Stimulated activated CD4-positive, alpha-beta T cell treated with anti-CD3 and anti-CD28 coated beads, TNF-alpha, amount 100 ng/mL, for 4 hours (primary cell): ENCODE results near the gene RGR.
A peak's percentile ranks its signal among the peaks of the same experiment; 100 is the strongest.

Experiments
- DNase-seq, 3 experiments: peaks; one replicate each; pipeline ENCODE4 v3.0.0-alpha.2; 2020; ENCODE audit warnings: low read depth in 3 of 3

Gene RGR

DNA sequence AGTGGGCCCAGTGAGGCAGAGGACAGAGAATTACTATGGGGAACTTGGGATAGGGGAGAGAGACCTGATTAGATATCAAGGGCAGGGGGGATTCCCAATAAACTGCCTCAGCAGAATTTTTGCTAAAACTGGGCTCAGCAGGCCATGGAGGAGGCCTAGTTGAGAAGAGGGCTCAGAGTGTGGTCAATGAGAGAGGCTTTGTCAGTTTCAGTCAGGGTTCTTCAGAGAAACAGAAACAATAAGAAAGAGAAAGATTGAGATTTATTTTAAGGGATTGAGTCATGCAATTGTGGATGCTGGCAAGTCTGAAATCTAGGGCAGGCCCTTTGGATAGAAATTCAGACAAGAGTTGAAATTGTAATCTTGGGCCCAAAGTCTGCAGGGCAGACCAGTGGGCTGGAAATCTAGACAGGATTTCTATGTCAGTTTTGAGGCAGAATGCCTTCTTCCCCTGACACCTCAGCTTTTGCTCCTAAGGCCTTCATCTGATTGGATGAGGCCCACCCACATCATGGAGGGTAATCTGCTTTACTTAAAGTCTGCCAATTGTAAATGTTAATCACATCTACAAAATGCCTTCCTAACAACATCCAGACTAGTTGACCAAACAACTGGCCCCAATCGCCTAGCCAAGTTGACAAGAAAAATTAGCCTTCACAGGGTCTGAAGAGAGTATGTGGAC, 50.1 kb downstream of the RGR start:
- no peak for DNase-seq

DNA sequence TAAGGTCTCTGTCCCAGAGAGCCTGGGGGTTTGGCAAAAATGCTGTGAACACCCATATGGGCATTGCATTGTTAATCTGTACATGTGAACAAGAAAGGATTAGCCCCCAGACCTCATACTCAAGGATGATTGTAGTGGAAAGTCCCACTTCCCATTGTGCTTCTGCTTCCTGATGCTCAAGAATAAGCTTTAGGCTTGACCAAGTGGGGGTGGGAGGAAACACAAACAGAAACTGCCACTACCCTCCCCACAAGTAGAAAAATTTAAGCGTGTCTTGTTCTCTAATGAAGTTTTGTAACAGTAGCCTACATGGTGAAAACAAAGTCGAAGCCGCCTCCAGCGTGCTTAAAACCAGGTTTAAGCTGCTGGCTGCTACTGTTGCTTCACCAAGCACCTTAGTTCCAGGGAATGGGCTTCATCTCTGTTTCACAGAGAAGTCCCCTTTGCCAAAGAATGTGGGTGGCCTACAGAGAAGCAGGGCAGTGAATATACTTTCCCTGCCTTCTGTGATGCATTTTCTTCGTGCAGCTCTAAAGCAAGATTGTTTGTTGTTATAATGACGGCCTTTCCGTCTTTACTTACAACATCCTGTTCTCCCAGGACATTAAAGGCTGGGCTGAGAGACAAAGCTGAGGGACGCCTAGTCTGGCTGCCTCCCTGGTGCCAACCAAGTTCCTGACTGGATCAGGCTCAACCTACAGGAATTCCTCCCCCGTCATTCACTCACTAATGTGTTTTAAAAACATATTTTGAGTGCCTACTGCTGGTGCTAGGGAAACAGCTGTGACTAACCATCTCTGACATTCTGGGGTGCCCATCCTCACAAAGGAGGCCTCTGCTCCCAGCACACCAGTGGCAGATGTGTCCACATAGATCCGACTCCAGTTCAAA, 51.5 kb downstream of the RGR start:
- no peak for DNase-seq

DNA sequence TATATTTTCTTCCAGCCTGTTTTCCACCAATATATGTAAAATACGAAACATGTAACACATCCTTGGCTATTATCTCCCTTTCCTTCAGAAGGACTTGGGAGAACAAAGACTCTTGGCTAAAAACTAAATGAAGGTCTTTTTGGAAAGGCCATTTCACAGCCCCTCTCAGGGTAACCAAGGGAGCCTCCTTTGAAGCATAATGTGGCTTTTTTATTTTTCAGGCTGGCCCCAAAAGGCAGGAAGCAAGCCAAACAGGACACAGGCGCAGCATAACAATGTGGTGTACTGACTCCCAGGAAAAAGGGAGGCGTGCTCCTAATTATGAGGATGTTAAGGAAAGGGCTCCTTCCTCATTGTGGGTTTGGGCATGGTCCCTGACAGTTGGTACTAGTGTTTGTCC, 53.2 kb downstream of the RGR start:
- no peak for DNase-seq

DNA sequence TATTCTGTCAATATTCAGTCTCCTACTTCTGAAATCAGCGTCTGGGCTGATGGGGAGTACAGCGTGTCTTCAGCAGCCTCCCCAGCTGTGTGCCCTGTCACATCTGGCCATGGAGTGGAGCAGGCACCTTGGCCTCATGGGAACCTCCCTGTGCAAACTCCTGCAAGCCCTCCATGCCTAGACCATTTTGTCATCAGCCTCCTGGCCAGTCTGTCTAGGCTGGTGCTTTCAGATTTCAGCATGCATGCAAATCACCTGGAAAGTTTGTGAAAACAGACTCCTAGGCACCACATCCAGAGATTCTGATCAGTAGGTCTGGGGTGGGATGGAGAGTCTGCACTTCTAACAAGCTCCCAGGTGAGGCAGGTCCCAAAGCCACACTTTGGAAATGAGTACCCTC, 57.4 kb downstream of the RGR start:
- DNase-seq, result no peak

DNA sequence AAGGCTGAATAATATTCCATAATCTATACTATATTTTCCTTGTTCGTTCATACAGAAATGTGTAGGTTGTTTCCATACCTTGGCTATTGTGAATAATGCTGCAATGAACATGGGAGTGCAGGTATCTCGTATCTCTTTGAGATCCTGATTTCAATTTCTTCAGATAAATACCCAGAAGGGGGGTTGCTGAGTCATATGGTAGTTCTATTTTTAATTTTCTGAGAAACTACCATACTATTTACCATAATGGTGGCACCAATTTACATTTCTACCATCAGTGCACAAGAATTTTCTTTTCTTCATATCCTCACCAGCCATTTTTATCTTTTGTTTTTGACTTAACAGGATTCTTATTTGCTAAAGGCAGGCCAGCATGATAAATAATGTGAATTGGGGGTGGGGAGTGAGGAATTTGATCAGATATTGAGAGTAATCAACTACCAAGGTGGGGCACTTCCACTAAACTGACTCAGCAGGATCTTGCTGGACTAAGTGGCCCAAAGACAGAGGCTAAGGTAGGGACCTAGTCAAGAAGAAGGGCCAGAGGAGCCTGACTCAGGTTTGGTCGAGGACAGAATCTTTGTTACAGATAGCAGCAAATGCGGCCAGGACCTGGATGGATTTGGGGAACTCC, 62.0 kb downstream of the RGR start:
- no peak for DNase-seq

DNA sequence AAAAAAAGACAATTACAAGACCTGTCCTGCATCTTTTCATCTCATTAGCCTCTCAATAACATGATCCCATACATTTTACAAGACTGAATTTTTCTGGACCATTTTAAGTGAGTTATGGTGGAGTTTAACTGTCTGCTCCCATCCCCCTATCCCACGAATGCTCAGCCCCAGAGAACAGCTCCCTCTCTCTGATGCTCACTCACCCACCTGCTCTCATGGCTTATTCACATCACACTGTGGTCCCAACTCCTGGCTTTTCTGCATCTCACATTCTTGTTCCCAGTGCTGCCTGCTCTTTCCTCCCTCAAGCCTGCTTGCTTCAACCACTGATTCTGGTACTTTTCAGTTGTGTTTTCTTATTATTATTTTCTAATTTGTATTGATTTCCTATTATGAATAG, 63.2 kb downstream of the RGR start:
- no peak for DNase-seq

DNA sequence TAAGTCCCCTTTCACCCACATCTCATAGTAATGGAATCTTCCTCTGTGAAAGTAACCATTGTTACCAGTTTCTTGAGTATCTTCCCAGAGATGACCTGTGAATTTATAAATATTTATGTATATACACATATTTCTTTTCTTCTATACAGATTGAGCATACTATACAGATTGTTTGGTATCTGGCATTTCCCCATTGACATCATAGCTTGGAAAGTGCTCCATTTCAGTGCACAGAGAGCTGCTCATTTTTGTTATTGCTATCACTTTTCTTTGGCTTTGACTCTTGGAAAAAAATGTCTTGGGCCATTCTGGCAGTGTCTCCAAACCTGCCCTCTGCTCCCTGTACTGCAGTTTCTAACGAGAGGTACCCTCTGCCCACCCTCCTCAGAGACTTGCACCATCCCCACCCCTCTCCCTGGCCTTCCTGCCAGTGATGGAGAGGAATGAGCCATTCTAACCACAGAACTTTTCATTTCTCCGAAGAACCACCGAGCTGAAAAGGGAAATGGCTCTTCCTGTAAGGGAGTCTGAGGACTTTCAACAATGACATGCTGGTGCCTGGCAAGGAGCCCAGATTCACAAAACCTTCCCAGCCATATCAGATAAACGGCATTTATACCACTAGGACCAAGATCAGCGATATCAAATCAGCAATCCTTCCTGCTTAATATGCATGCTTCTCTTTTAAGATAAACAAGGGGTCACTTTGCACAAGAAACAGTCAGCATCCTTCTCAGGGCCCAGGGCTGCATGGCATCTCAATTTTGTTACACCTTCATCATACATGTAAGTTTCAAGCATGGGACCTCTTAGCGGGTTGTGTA, 63.8 kb downstream of the RGR start:
- DNase-seq, result peak in 1 of 3 experiments; percentile 10
